ENCODE measurements around the gene PCTP.

The PCTP gene

DNA sequence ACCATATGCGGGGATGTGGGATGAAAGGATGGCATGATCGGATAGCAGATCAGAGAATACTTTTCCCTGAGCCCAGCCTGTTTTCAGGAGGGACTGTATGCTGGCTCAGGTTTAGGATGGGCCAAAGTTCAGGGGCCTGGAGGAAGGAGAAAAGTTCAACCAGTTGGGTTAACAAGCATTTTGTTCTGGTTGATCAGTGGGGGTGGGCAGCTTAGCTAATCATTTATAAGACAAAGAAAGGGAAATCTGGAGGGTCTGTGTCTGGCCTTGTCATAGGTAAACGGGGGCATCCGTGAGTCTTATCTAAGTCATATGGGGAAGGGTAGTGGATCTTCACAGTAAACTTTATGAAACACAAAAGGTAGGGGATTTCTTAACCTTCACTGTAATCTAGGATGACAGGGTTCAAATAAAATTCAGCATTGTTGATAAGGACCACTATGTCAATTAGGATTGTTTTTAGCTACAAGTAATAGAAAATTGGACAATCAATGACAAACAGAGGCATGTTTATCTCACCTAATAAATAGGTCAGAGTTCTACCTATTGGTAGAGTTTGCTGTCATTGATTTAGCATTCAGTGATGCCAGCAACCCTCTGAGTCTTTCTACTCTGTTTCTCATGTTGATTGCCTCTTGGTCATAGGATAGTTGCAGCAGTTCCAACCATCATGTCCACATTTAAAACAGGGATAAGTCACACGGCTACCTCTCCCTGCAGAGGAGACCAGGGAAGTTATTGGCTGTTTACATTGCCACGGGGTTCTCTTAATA lies 11.4 kb downstream of the PCTP start:
- Histone ChIP-seq H4K20me1 (ENCODE audit: insufficient read depth, low read length) (no peaks in the 10 kb centered on the region), H3K79me2 (ENCODE audit: insufficient read depth, low read length) (no peaks in the 10 kb centered on the region), H3K4me2 (ENCODE audit: low read length) (no peak overlapping the region), H3K36me3 (ENCODE audit: insufficient read depth, low read length) (no peaks in the 10 kb centered on the region), H3K9me2 (ENCODE audit: low read depth, low read length) (no peaks in the 10 kb centered on the region), H3F3A (ENCODE audit: insufficient read depth, low read length) (no peaks in the 10 kb centered on the region), H3K9ac (ENCODE audit: low read length) (no peak overlapping the region), H3K4me3 (ENCODE audit: low read depth, low read length, poor library complexity, severe bottlenecking) (no peak overlapping the region), H2AFZ (ENCODE audit: low read length) (no peak overlapping the region), H3K4me1 (ENCODE audit: insufficient read depth, low read length, severe bottlenecking) (no peaks in the 10 kb centered on the region), H3K27me3 (ENCODE audit: insufficient read depth, low read length) (no peaks in the 10 kb centered on the region), H3K9me3 (ENCODE audit: low read length) (no peaks in the 10 kb centered on the region), H3K27ac (ENCODE audit: low read depth, low read length, poor library complexity, severe bottlenecking) (no peak overlapping the region)
- TF ChIP-seq, protein P1, sequence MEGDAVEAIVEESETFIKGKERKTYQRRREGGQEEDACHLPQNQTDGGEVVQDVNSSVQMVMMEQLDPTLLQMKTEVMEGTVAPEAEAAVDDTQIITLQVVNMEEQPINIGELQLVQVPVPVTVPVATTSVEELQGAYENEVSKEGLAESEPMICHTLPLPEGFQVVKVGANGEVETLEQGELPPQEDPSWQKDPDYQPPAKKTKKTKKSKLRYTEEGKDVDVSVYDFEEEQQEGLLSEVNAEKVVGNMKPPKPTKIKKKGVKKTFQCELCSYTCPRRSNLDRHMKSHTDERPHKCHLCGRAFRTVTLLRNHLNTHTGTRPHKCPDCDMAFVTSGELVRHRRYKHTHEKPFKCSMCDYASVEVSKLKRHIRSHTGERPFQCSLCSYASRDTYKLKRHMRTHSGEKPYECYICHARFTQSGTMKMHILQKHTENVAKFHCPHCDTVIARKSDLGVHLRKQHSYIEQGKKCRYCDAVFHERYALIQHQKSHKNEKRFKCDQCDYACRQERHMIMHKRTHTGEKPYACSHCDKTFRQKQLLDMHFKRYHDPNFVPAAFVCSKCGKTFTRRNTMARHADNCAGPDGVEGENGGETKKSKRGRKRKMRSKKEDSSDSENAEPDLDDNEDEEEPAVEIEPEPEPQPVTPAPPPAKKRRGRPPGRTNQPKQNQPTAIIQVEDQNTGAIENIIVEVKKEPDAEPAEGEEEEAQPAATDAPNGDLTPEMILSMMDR (IDR thresholded peaks at IDR 0.05; ENCODE audit: low read length): no peak
- TF ChIP-seq EZH2 (IDR thresholded peaks at IDR 0.05; ENCODE audit: borderline replicate concordance, low read length): no peak

DNA sequence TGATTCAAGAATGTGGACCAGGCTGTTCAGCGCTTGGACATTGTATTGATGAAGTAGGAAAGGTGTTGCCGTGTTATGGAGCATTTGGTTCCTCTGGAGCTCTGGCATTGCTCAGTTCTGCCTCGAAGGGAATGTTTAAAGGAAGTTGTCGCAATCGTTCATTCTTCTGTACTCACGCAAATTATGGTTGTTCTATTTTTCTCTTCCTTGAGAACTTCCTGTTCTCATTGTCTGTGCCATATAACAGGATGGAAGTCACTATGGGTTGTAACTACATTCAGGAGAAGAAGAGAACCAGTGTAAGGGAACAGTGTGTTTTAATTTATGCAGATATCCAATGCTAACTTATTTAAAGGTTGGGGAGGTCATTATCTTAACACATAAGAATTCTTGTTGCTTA lies 13.0 kb downstream of the PCTP start:
- no peak overlapping the region for H3K27ac ChIP-seq (ENCODE audit: low read depth, low read length, poor library complexity, severe bottlenecking)
- no peaks in the 10 kb centered on the region for H3K79me2 ChIP-seq (ENCODE audit: insufficient read depth, low read length)
- no peak overlapping the region for H3K4me3 ChIP-seq (ENCODE audit: low read depth, low read length, poor library complexity, severe bottlenecking)
- no peak for TF ChIP-seq EZH2 (IDR thresholded peaks at IDR 0.05; ENCODE audit: borderline replicate concordance, low read length)
- TF ChIP-seq, protein P1 (IDR thresholded peaks at IDR 0.05; ENCODE audit: low read length): no peak
- no peaks in the 10 kb centered on the region for H4K20me1 ChIP-seq (ENCODE audit: insufficient read depth, low read length)
- no peaks in the 10 kb centered on the region for H3K27me3 ChIP-seq (ENCODE audit: insufficient read depth, low read length)
- H3K4me1 ChIP-seq (ENCODE audit: insufficient read depth, low read length, severe bottlenecking): no peaks in the 10 kb centered on the region
- no peak overlapping the region for H3K9ac ChIP-seq (ENCODE audit: low read length)
- no peaks in the 10 kb centered on the region for H3K9me2 ChIP-seq (ENCODE audit: low read depth, low read length)
- H3F3A ChIP-seq (ENCODE audit: insufficient read depth, low read length): no peaks in the 10 kb centered on the region
- no peak overlapping the region for H3K4me2 ChIP-seq (ENCODE audit: low read length)
- no peaks in the 10 kb centered on the region for H3K36me3 ChIP-seq (ENCODE audit: insufficient read depth, low read length)
- H2AFZ ChIP-seq (ENCODE audit: low read length): no peak overlapping the region
- no peaks in the 10 kb centered on the region for H3K9me3 ChIP-seq (ENCODE audit: low read length)

DNA sequence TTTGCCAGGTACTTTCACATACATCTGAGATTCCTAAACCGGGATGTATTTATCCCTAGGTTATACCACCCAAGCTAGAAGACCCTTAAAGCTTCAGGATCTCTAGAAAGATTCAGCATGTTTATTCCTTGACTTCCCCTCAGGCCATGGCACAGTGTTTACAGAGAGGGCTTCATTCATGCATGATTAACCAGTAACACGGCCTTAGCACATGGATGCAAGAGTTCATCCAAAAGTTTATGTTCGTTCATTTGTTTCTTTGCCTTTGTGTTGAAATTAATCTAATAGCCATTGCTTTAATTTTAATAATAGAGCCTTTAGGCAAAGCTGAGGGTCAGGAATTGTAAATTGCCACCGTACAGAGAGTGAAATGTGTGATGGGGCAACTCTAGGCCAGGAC lies 13.8 kb downstream of the PCTP start:
- Histone ChIP-seq H3K4me1 (ENCODE audit: insufficient read depth, low read length, severe bottlenecking) (no peaks in the 10 kb centered on the region), H3K4me3 (ENCODE audit: low read depth, low read length, poor library complexity, severe bottlenecking) (no peak overlapping the region), H4K20me1 (ENCODE audit: insufficient read depth, low read length) (no peaks in the 10 kb centered on the region), H3K79me2 (ENCODE audit: insufficient read depth, low read length) (no peaks in the 10 kb centered on the region), H2AFZ (ENCODE audit: low read length) (no peak overlapping the region), H3K9ac (ENCODE audit: low read length) (no peak overlapping the region), H3K27ac (ENCODE audit: low read depth, low read length, poor library complexity, severe bottlenecking) (no peak overlapping the region), H3K9me2 (ENCODE audit: low read depth, low read length) (no peaks in the 10 kb centered on the region), H3K9me3 (ENCODE audit: low read length) (no peaks in the 10 kb centered on the region), H3F3A (ENCODE audit: insufficient read depth, low read length) (no peaks in the 10 kb centered on the region), H3K4me2 (ENCODE audit: low read length) (no peak overlapping the region), H3K36me3 (ENCODE audit: insufficient read depth, low read length) (no peaks in the 10 kb centered on the region), H3K27me3 (ENCODE audit: insufficient read depth, low read length) (no peaks in the 10 kb centered on the region)
- TF ChIP-seq EZH2 (IDR thresholded peaks at IDR 0.05; ENCODE audit: borderline replicate concordance, low read length): no peak
- TF ChIP-seq, protein P1 (IDR thresholded peaks at IDR 0.05; ENCODE audit: low read length): no peak

All from OCI-LY1 (cell line).